NCI-H69 (cell line): ENCODE data around the gene SELENOK.
"Not testable (repeated sequence)": the region's sequence is repeated elsewhere in the genome, so short reads cannot be mapped to it uniquely, and the experiment has no call there.

Experiments
- DNase-seq: peaks from one replicate; lab custom pipeline; 2025; lab: John Stamatoyannopoulos, UW

The SELENOK gene

DNA sequence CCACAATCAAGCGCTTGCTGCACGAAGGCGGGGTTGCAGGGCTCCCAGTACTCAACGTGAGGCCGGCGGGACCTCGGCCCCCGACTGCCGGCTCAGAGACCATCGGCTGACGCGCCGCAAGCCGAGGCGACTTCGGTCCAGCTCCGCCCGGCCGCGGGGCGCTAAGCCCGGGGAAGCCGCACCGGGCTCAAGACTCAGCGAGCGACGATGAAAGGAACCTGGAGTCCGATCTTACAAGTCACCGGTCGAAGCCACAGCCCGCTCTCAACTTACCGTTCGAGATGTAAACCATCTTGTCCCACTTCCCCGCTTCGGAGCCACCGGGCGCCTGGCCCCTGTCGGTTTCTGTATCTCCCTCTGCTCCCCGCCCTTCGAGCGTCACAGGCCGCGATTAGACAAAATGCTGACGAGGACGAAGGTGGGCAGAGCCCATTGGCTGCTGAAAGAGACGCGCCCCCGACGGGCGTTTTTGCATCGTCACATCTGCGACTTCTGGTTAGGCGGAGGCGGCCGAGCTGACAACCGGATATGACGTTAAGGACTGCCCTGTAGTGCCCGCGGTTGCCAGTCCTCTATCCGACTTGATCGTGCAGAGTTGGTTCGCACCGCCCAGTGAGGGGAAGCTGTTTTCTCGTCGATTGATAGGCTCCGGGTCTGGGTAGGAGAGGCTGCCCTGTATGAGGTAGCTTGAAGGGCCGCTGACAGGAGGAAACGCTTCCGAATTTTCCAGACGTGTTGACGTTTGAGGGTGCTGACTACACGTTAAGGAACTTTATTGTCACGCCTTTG is at the start of gene SELENOK:
Gene SELENOK, minus strand, starts transcription at position 363 of the 789 bp plus-strand sequence.
- peak; percentile 98 for DNase-seq

DNA sequence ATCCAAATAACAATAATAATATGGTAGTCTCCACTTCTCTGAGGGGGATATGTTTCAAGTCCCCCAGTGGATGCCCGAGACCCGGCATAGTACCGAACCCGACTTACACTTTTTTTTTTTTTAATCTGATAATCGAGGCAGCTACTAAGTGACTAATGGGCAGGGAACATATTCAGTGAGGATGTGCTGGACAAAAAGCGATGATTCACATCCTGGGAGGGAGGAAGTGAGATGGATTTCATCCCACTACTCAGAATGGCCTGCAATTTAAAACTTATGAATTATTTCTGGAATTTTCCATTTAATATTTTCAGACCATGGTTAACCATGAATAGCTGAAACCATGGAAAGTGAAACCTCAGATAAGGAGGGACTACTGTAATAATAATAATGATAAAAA is 49.5 kb upstream of the SELENOK start:
- no peak for DNase-seq

DNA sequence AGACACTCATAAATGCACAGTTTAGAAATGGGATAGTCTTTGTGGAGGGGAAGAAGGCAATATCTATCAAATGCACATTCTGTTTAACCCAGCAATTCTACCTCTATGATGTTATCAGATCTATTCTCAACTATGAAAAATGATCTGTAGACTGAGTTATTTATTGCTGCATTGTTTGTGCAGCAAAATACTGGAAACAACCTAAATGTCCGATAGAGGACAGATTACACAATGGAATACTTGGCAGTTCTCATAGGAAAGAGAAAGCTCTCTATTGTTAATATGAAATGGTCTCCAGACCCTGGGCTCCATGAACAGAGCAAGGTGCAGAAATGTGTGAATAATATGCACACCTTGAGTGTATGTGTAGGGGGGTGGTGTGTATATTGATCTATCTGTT is 49.0 kb upstream of the SELENOK start:
- DNase-seq: no peak

DNA sequence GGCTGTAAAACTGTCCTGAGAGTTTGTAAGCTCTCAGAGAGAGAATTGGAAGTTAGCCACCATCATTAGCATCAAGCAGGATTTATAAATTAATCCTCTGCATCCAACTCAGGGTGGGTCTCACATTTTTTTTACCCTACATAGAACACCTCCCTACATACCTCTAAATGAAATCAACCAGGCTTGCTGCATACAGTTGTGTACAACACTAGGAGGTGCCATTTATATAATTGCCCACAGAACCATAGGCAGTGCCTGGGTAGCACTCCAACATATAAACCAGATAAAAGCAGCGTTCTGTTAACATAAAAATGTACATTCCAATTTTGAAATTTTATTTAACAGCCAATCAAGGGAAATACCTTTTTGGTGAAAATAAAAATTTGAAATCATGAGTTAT is 48.2 kb upstream of the SELENOK start:
- peak; percentile 28 for DNase-seq

DNA sequence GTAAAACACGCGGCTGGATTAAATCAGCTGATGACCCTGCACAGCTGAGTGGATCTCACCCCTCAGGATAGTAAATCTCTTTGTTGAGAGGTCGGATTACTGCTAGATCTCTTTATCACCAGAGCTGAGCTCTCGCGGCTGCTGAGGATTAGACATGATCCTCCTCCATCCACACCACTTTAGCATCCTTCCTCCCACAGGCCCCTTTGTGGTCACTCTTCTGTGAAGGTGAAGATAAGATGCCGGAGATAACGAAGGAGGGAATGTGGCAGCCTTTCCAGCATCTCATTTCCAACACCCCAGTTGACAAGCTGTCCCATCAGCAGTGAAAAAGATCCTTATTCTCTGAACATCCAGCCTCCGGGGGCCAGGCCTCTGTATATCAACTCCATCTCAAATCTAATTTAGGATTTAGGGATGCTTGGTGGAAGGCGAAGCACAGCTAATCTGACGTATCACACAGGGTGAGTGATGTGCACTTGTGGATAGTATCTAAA is 47.5 kb upstream of the SELENOK start:
- no peak for DNase-seq

DNA sequence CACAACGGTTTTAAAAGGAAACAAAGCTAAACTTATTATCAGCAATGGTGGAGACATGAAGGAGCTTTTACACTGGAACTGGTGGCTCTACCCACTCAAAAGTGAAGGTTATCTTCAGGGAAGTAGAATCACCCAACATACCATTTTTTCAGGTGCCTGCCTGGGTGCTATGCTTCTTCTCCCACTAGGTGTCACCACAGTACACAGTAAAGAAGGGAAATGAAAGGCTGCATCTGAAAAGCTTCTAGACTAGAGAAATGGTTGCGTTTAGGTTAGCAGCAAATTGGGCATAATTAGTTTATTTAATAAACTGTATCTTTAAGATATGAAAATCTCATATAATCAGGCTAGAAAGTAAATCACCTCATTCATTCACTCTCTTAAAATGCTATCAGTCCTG is 47.0 kb upstream of the SELENOK start:
- DNase-seq: peak; percentile 69

DNA sequence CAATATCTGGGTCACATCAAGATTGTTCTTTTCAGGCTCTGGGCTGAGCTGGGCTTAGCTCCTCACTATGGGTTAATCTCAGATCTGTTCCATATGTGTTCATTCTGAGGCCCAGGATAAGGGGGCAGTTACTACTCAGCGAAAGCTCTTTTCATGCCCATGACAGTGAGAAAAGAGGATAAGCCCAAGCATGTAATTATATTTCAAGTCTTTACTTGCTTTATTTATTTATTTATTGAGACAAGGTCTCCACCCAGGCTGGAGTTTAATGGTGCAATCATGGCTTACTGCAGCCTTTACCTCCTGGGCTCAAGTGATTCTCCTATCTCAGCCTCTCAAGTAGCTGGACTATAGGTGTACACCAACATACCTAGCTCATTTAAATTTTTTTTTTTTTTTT is 44.7 kb upstream of the SELENOK start:
- peak; percentile 57 for DNase-seq

DNA sequence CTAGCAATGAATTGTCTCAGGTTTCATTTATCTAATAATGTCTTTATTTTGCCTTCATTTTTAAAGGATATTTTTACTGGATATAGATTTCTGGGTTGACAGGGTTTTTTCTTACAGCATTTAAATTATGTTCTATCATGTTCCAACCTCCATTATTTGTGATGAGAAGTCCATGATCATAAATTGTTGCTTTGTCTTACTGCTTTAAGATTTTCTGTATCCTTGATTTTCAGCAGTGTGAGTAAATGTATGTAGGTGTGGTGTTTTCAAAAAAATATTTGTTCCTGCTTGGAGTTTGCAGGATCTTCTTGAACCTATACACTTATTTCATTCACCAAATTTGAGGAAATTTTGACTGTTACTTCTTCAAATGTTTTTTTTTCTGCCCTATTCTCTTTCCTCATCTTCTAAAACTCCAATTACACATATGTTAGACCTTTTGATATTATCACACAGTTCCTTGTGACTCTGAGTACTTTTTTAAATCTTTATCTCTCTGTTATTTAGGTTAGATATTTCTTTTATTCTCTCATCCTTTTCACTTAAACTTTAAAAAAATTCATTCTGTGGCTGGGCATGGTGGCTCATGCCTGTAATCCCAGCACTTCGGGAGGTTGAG is 43.7 kb upstream of the SELENOK start:
- no peak for DNase-seq

DNA sequence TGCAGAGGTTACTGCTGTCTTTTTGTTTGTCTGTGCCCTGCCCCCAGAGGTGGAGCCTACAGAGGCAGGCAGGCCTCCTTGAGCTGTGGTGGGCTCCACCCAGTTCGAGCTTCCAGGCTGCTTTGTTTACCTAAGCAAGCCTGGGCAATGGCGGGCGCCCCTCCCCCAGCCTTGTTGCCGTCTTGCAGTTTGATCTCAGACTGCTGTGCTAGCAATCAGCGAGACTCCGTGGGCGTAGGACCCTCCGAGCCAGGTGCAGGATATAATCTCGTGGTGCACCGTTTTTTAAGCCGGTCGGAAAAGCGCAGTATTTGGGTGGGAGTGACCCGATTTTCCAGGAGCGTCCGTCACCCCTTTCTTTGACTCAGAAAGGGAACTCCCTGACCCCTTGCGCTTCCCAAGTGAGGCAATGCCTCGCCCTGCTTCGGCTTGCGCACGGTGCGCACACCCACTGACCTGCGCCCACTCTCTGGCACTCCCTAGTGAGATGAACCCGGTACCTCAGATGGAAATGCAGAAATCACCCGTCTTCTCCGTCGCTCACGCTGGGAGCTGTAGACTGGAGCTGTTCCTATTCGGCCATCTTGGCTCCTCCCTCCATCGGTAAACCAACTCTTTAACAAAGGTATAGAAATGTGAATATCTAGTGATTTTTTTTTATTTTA is 35.7 kb upstream of the SELENOK start:
- not testable (repeated sequence) for DNase-seq

DNA sequence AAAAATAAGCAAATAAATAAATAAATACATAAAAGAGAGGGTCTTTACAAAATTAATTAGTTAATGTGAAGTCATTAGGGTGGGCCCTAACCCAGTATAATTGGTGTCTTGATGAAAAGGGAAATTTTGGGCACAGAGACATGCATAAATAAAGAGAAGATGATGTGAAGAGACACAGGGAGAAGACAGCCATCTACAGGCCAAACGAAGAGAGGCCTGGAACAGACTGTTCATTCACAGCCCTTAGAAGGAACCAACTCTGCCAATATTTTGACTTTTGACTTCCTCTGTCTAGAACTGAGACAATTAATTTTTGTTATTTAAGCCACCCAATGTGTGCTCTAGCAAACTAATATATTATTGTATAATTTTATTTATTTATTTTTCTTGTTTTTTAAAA is 29.6 kb upstream of the SELENOK start:
- peak; percentile 20 for DNase-seq

DNA sequence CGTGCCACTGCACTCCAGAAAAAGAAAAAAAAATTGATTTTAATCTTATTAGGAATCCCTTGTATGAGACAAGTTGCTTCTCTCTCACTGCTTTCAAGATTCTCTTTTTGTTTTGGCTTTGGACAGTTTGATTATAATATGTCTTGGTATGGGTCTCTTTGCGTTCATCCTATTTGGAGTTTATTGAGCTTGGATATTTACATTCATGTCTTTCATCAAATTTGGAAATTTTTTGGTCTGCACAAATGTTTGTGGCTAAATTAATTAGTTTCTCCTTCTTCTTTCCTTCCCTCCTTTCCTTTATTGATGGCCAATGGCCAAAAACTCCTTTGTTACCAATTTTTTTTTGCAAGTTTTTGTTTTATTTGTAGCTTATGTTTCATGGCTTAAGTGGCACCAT is 28.1 kb upstream of the SELENOK start:
- no peak for DNase-seq

DNA sequence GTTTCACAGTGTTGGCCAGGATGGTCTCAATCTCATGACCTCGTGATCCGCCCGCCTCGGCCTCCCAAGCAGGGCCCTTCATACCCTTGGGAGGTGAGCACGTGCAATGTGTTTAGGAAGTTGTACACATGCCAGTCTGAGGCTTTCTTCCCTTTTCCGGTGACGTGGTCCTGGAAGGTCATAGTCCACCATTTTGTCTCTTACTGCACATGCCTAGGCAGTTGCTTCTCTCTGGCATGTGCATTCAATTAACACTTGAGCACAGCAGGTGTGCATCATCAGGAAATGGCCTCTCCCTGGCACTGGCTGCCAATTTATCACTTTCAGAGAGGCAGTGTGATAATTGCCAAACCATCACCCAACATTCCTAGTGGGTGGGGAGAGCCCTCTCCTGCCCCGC is 21.7 kb upstream of the SELENOK start:
- DNase-seq: peak; percentile 37

DNA sequence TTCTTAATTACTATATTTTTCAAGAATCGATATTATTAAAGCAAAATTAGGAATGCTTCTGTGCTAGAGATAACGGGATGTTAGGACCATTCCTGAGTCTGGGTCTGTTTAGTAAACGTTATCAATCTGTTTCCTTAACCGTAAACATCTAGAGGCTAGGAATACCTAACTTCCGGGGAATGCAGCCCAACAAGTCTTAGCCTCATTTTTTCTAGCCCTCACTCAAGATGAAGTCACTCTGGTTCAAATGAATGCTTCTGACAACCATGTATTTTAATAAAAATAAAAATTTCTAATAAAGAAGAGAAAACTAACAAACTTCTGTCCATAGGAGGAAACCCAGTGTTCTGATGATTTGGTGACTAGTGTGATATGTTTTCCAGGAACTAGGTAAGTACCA is 11.1 kb upstream of the SELENOK start:
- no peak for DNase-seq

DNA sequence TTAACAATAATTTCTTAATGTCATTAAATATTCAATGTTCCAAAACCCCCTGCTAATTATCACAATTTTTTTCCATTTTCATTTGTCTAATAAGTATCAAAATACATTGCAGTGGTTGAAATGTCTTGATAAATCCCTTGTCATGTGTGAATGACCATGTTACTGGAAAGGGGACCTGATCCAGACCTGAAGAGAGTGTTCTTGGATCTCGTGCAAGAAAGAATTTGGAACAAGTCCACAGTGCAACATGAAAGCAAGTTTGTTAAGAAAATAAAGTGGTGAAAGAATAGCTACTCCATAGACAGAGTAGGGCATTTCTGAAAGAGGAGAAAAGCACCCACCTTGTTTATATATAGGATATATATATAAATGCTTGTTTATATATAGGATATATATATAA is 10.4 kb upstream of the SELENOK start:
- DNase-seq: no peak

DNA sequence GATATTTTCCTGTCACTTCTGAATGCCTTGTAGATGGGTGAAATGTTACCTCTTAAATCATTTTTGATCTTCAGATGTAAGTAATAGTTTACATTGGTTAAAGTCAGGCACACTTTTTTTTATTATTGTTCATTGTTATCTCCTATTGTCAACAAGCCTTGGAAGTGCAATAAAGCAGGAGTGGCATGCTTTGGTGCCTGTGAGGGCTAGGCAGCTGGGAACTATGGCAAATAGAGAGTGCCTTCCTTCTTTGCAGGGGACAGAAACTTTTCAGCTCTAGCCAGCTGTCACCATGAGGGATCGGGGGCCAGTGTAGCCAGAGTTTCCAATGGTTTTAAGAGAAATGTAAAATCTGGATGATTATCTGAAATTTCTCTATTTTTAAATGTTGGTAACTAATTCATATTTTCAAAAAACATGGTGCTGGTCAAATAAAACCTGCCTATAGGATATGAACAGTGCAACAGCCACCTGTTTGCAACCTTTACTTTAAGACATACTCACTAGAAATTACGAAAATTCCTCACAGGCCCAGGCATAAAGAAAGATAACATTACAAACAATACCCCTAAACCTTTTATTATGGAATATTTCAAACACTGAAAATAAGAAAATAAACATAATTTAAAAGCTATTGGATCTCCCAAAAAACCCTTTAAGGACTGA is 9.1 kb upstream of the SELENOK start:
- DNase-seq: no peak

DNA sequence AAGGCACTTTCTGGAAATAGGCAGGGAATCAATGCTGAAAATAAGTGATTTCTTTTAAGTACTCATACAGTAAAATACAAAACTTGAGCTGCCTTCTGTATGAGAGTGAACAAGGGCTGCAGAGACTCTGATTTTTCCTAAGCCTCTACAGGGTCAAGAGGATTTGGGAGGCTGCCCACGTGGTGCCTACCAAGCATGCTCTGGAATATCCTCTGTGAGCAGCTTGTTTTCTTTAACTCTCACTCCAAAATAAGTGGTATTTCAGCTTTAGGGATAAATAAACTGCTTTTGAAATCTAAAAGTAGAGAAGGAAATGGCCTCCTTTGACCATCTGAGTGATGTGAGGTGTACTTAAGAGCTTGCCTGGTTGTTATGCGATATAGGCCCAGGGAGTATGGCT is 8.1 kb upstream of the SELENOK start:
- DNase-seq: no peak

DNA sequence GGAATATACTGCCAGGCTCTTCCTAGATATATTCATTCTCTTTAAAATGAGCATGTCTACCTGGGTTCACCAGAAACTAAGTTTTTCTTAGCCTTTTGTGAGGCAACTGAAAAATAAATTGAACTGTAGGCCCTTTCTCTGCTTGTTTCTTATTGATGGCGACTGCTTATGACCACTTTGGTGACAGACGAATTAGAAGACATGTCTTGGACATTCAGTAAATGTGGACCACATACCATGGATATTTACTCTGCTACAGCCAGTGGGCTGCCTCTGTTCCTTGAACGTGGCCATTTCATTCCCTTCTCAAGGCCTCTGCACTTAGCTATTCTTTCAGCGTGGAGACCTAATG is 603 bp upstream of the SELENOK start:
- DNase-seq: peak; percentile 6

DNA sequence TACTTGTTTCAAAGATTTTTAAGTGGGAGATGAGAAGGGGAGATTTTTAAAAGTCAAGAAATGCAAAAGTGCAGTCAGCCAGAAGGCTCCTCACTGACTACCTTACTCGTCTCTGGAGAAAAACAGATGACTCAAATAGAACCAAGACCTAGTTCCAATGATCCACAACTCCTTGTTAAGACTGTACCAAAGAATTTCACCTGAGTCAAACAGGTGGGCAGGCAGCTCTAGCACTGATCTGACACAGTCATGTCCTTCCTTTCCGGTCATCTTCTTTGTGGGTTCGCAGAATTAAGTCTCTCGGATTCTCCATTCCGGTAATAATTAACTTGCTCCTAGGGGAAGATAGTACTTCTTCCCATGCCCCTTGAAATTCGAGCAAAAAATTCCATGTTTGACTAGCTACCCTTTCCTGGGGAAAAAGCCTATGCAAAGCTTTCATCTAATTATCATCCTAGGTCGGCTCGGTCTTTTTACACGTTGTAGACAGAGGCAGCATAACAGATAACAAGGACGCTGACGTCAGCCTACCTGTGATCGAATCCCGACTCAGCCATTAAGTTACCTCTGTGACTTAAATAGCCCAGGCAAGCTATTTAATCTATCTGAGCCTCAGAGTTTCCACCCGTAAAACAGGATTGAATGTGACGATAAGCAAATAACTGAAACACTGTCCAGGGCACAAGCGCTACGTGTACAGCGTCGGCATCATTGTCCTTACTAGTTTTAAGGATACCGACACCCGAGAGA is 758 bp downstream of the SELENOK start:
- DNase-seq: peak; percentile 63

DNA sequence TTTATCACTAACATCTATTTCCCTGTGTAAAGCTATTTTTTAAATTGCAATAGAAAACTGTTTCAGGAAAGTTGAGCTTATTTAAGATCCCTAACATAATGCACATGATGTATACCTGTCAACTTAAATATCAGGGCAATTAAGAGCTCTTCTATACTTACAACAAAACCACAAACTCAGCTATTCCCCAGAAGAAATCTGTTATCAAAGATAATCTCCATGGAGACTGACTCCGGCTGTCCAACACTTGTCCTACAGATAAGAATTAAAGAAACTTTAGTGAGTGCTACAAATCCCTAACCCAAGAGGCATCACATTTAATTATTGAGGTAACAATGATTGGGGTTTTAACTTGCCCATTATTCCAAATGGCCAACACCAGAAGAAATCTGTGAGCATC is 3.4 kb downstream of the SELENOK start:
- no peak for DNase-seq

DNA sequence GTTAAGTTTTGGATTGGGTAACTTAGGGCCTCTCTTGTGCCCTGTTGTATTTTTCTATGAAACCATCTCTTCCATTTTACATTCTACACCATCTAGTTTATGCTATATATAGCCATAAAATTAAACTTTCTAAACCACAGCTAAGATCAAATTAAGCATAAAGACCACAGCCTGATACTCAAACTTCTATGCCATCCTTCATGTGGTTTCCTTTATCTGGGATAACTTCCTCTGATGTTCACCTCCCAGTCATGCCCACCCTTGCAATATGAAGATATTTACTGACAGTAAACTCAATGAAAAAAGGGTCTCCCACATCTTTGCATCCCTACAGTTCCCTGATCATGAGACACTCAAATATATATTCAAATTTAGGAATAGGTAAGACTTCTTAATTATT is 4.2 kb downstream of the SELENOK start:
- no peak for DNase-seq

DNA sequence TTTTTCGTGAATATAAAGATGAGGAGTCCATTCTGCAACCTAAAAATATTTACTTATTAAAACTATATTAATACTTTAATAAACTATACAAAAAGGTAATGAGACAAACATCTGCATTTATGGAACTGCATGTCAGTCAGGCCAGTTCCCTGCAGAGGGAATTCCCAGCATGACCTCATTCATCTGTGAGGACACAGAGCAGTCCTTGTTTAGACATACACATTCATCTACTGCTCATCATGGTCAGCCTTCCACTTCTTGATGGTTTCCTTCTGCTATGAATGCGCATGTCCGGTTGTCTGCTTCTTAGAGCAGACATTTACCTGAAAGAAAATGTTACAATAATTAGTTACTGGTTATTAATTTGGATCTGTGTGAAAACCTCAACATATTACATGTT is 6.4 kb downstream of the SELENOK start:
- no peak for DNase-seq

DNA sequence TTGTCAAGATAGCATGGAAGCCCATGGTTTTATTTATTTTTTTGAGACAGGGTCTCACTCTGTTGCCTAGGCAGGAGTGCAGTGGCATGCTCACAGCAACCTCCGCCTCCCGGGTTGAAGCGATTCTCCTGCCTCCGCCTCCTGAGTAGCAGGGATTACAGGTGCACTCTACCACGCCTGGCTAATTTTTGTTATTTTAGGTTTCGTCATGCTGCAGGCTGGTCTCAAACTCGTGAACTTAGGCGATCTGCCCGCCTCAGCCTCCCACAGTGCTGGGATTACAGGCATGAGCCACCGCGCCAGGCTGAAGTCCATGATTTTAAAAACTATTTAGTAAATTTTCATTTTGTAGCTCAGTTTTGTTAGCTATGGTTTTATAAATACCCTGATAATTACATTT is 7.0 kb downstream of the SELENOK start:
- no peak for DNase-seq
